ENCODE data around the gene DDX60.

GRCh38 chr4:168259096-168259495 lies 59.5 kb downstream of the DDX60 start:
- no peak for TF ChIP-seq POLR2A (IDR thresholded peaks at IDR 0.05; ENCODE audit: low read depth, low read length)
- TF ChIP-seq POLR2AphosphoS5 (IDR thresholded peaks at IDR 0.05; ENCODE audit: low read depth, low read length), result no peak
- no peak for TF ChIP-seq TAF1 (IDR thresholded peaks at IDR 0.05; ENCODE audit: low read depth, low read length)
- no peak for TF ChIP-seq SPI1 (IDR thresholded peaks at IDR 0.05; ENCODE audit: low read depth, low read length)
- TF ChIP-seq PAX5 (IDR thresholded peaks at IDR 0.05; ENCODE audit: insufficient read depth, low read length, severe bottlenecking), result no peak
- TF ChIP-seq POU2F2 (IDR thresholded peaks at IDR 0.05; ENCODE audit: low read depth, low read length), result no peak
